Measurements from ENCODE around the gene NR1D1.
A peak's percentile ranks its signal among the peaks of the same experiment; 100 is the strongest.

Gene NR1D1

GRCh38 chr17:40115101-40115436, 14.7 kb upstream of the NR1D1 start:
- FAIRE-seq (no peak), DNase-seq (ENCODE audit: insufficient read length, low spot score) (no peak)
- TF ChIP-seq, protein P1, sequence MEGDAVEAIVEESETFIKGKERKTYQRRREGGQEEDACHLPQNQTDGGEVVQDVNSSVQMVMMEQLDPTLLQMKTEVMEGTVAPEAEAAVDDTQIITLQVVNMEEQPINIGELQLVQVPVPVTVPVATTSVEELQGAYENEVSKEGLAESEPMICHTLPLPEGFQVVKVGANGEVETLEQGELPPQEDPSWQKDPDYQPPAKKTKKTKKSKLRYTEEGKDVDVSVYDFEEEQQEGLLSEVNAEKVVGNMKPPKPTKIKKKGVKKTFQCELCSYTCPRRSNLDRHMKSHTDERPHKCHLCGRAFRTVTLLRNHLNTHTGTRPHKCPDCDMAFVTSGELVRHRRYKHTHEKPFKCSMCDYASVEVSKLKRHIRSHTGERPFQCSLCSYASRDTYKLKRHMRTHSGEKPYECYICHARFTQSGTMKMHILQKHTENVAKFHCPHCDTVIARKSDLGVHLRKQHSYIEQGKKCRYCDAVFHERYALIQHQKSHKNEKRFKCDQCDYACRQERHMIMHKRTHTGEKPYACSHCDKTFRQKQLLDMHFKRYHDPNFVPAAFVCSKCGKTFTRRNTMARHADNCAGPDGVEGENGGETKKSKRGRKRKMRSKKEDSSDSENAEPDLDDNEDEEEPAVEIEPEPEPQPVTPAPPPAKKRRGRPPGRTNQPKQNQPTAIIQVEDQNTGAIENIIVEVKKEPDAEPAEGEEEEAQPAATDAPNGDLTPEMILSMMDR (IDR thresholded peaks at IDR 0.05; ENCODE audit: insufficient read depth, missing control alignments), result no peak

GRCh38 chr17:40113907-40114245, 13.5 kb upstream of the NR1D1 start:
- FAIRE-seq, result no peak
- TF ChIP-seq, protein P1 (IDR thresholded peaks at IDR 0.05; ENCODE audit: insufficient read depth, missing control alignments), result no peak
- DNase-seq (ENCODE audit: insufficient read length, low spot score), result no peak

DNA sequence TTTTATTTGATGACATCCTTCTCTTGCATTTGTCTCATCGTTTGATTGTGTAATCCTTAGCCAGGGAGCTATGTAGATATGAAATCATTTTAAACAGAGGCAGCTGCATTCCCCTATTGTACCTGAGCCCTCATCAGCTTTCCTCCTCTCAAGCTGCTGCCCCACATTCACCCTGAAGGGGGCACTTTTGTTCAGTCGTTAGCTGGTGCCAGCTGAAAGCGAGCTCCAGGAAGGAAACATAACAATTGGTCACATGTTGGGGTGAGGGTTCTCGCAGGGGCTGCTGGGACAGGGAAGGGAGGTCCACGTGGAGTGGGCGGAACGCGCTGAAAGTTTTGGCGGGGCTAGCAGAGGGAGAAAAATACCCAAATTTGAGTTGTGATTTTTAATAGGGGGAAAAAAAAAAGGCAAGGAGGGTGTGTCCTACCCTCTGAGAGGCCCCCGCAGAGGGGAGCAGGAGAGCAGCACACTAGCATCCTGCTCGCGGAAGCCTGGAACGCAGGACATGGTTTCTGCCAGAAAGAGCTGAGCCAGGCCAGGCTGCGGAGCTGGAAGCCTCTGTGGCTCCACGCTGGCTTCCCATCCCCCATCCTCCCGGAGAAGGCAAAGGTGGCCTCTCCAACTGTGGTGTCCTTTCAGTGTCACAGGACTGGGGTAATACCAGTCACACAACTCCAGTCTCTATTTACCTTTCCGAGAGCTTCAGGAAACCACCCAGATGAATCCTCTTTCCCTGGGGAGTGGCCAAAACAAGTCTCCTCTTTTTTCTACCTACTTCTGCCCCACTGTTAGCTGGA, 12.9 kb upstream of the NR1D1 start:
- no peak for FAIRE-seq
- peak; percentile 94 for DNase-seq (ENCODE audit: insufficient read length, low spot score)
- TF ChIP-seq, protein P1 (IDR thresholded peaks at IDR 0.05; ENCODE audit: insufficient read depth, missing control alignments), result peak; percentile 99

GRCh38 chr17:40112718-40113109, 12.3 kb upstream of the NR1D1 start:
- FAIRE-seq (no peak), DNase-seq (ENCODE audit: insufficient read length, low spot score) (no peak)
- TF ChIP-seq, protein P1 (IDR thresholded peaks at IDR 0.05; ENCODE audit: insufficient read depth, missing control alignments), result no peak

GRCh38 chr17:40112191-40112711, 11.9 kb upstream of the NR1D1 start:
- FAIRE-seq (no peak), DNase-seq (ENCODE audit: insufficient read length, low spot score) (no peak)
- TF ChIP-seq, protein P1 (IDR thresholded peaks at IDR 0.05; ENCODE audit: insufficient read depth, missing control alignments), result no peak

GRCh38 chr17:40111221-40112128, 11.1 kb upstream of the NR1D1 start:
- FAIRE-seq (no peak), DNase-seq (ENCODE audit: insufficient read length, low spot score) (peak; percentile 71)
- TF ChIP-seq, protein P1 (IDR thresholded peaks at IDR 0.05; ENCODE audit: insufficient read depth, missing control alignments), result peak; percentile 97

All from D721Med (cell line).